Pancreas (tissue), 10 donors: ENCODE data around the gene FBXW2. TPM values are rescaled to one million over a fixed set of nuclear protein-coding genes. Genes with fewer than 3 reads are reported as not detected.

ENCODE experiments used
- ATAC-seq, 4 donors: fragments of 200-7000 bp; cut with Tn5 transposase; one replicate each; pipeline versions ENCODE4 v1.8.0 to v1.9.1; 2020; ENCODE audit warnings: mild to moderate bottlenecking in 4 of 4, moderate library complexity in 4 of 4
- DNase-seq, 6 donors: peaks; one replicate each; pipeline ENCODE4 v3.0.0-alpha.2; 2020
- FAIRE-seq: peaks from 2 replicates; lab custom pipeline; 2012; peaks lifted over from hg19 to GRCh38; lab: Jason Lieb, UNC
- H3K27ac ChIP-seq, 4 donors: fragments of 200-600 bp; sonication (generic); 1 replicate in 3 of 4; 2 replicates in 1 of 4; pipeline versions ENCODE4 v1.5.0 to v1.8.0; 2020
- H3K27me3 ChIP-seq, 4 donors: fragments of 200-600 bp; one replicate each; pipeline ENCODE4 v1.8.0; 2021
- H3K36me3 ChIP-seq, 3 donors: fragments of 200-600 bp; sonication (generic) in 1 of 3; one replicate each; pipeline versions ENCODE4 v1.5.0 to v1.8.0; 2020 to 2021
- H3K4me1 ChIP-seq, 3 donors: fragments of 200-600 bp; one replicate each; pipeline ENCODE4 v1.8.0; 2021
- H3K4me3 ChIP-seq, 4 donors: fragments of 200-600 bp; sonication (generic) in 2 of 4; one replicate each; pipeline versions ENCODE4 v1.5.0 to v1.8.0; 2020 to 2021
- H3K9me3 ChIP-seq, 4 donors: fragments of 200-600 bp; one replicate each; pipeline ENCODE4 v1.8.0; 2021
- WGBS, 2 donors: extraction: QIAGEN DNeasy Blood & Tissue Kit; methylation state at CpG; one replicate each; pipeline ENCODE4 v1.1.7; 2013; 5-methylcytosine and 5-hydroxymethylcytosine counted together
- intact Hi-C, 3 donors: fragments of 100-400 bp; cut with DNase I; formaldehyde crosslinking; loops; one replicate each; pipeline versions ENCODE4 v1.11.1 to v1.14.2; 2022
- polyA plus RNA-seq, 2 donors: library from polyadenylated mRNA; stranded (reverse); fragments of 200-250 nt; gene quantifications; one replicate each; pipeline ENCODE4 v1.2.3, GENCODE V29; 2013
- total RNA-seq, 6 donors: library from RNA; stranded (reverse); fragmentation: NEBNext Ultra II Directional in 4 of 6; extraction: Animal tissue kit (Norgen Biotek cat#: 25700) in 4 of 6; gene quantifications; one replicate each; pipeline versions ENCODE4 v1.2.1 to v1.2.4, GENCODE V29; 2021 to 2023
- TF ChIP-seq, protein P1 (sequence below), 4 donors: fragments of 200-600 bp; sonication (generic) in 3 of 4; IDR thresholded peaks; one replicate each; pipeline versions ENCODE4 v1.5.0 to v1.8.0; 2021; ENCODE audit warnings: antibody characterized with exemption in 4 of 4
- donor health status: healthy with polysubstance abuse.
- donor health status: DM: no; HTN: no; CAD: no; lungs with moderate emphysema.
- donor health status: DM: no; HTN: no; CAD: no.
- donor health status: control.
- donor health status: control.
- donor health status: Bipolar disorder and iron deficiency.
- donor health status: DM: yes; HTN: yes; CAD: no.
- donor health status: DM: no; HTN: no; CAD: no.
- donor health status: DM: no; HTN: no; CAD: no.
- donor health status: DM: yes; HTN: yes; CAD: no.

The FBXW2 gene
- total and polyA plus RNA-seq, 8 donors, result 6.4 to 35.5 (median 21.5) TPM

DNA sequence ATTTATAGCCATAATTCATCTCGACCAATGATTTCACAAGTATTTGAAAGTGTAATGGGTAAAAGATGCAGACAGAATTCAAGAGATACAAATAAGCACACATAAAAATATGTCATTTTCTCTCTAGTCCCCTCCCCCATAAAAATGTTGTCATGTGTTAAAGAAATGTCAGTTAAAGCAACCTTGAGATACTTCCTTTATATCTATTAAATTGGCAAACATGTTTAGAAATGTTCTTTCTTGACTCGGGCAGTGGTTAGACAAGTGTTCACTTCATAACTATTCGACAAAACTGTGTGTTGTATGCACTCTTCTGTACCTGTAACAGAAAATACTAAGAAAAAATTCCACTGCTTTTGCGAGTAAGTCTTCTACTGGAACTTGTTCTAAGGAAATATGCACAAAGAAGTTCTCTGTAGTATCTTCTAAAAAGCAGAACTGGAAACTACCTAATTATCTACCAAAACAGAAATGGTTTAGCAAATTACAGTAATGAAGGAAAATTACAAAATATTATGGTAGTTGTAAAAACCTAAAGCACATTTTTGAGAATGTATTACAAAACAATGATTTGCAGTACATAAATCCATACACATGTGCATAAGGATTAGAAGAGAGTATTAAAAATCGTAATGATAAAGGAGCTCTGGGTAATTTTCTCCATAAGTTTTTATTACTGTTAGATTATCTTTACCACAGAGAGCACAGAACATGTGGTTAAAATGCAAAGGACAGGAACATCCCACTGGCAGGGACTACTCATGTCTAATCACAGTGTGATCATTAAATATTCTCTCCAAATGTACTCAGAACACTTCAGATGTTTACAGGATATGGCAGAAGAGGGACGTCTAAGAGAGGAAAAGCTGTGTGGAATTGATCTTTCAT lies 35.9 kb downstream of the FBXW2 start:
- no peak for DNase-seq
- Histone ChIP-seq H3K27ac (no peak overlapping the region), H3K9me3 (no peaks in the 10 kb centered on the region), H3K4me1 (no peaks in the 10 kb centered on the region), H3K4me3 (no peak overlapping the region), H3K36me3 (peaks cover 0 to 3% (median 0%) of the 10 kb centered on the region in 3 donors), H3K27me3 (no peaks in the 10 kb centered on the region)
- ATAC-seq, result no peak
- TF ChIP-seq, protein P1, sequence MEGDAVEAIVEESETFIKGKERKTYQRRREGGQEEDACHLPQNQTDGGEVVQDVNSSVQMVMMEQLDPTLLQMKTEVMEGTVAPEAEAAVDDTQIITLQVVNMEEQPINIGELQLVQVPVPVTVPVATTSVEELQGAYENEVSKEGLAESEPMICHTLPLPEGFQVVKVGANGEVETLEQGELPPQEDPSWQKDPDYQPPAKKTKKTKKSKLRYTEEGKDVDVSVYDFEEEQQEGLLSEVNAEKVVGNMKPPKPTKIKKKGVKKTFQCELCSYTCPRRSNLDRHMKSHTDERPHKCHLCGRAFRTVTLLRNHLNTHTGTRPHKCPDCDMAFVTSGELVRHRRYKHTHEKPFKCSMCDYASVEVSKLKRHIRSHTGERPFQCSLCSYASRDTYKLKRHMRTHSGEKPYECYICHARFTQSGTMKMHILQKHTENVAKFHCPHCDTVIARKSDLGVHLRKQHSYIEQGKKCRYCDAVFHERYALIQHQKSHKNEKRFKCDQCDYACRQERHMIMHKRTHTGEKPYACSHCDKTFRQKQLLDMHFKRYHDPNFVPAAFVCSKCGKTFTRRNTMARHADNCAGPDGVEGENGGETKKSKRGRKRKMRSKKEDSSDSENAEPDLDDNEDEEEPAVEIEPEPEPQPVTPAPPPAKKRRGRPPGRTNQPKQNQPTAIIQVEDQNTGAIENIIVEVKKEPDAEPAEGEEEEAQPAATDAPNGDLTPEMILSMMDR (IDR thresholded peaks at IDR 0.05), result no peak
- intact Hi-C loops, result loop anchor here in 1 of 3 donors (10.0 kb wide), 1 partner anchor 178 kb away; no protein-coding TSS in a partner anchor
- WGBS, 2 donors, result 48% methylated on average over 6 of the region's 6 CpGs
- FAIRE-seq, result no peak

DNA sequence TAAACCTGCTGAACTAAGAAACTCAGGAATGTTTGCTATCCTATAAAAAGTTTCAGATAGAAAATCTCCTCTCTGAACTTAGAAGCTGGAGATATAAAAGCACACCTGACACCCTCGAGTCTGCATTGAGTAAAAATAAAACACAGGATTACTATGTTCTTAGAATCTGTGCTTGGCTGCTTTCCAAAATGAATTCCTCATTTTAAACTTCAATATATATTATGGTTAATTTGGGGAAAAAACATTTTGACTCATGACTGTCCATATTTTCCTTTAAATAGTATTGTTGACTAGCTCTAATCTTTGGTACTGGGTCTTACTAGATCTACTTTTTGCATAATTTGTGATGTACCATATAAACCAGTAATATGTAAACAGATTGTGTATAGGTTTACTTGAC lies 36.7 kb downstream of the FBXW2 start:
- DNase-seq (no peak), FAIRE-seq (no peak), ATAC-seq (no peak)
- no peaks in the 10 kb centered on the region for H3K9me3 ChIP-seq
- H3K4me1 ChIP-seq, result no peaks in the 10 kb centered on the region
- TF ChIP-seq, protein P1 (IDR thresholded peaks at IDR 0.05), result no peak
- H3K27ac ChIP-seq, result no peak overlapping the region
- no peak overlapping the region for H3K4me3 ChIP-seq
- no peaks in the 10 kb centered on the region for H3K27me3 ChIP-seq
- intact Hi-C loops, result loop anchor here in 1 of 3 donors (10.0 kb wide), 1 partner anchor 178 kb away; no protein-coding TSS in a partner anchor
- peaks cover 0 to 3% (median 0%) of the 10 kb centered on the region in 3 donors for H3K36me3 ChIP-seq
- 3 to 5% methylated on average over 1 of the region's 1 CpG for WGBS, 2 donors

DNA sequence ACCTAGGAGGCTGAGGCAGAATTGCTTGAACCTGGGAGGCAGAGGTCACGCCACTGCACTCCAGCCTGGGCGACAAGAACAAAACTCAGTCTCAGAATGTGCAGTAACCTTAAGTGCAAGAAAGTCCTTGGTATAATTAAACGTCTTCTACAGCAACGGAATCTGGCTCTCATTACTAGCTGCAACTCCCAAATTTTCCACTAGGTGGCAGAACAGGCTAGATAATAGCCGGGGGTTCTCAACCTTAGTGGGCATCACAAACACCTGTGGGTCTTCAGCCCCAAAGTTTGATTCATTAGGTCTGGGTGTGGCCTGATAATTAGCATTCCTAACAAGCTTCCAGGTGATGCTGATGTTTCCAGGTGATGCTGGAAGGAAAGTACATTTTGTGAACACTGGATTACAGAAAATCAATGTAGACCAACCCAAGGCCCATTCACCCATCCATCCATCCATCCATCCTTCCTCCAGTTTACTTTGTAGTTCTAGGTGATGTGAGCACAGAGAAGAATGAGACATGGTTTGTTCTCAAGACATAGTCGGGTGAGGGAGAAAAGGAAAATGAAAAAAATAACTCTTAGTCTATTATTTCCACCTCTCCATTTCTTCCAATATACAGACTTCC lies 37.3 kb downstream of the FBXW2 start:
- DNase-seq, result peak in 3 of 6 donors; percentile 32 to 72 (median 42)
- intact Hi-C loops, result loop anchor here in 1 of 3 donors (10.0 kb wide), 1 partner anchor 179 kb away; no protein-coding TSS in a partner anchor
- TF ChIP-seq, protein P1 (IDR thresholded peaks at IDR 0.05), result peak; percentile 76 to 93 (median 88)
- no peak for FAIRE-seq
- Histone ChIP-seq H3K9me3 (no peaks in the 10 kb centered on the region), H3K4me3 (no peak overlapping the region), H3K36me3 (peaks cover 0 to 2% (median 0%) of the 10 kb centered on the region in 3 donors), H3K27me3 (no peaks in the 10 kb centered on the region), H3K27ac (no peak overlapping the region), H3K4me1 (no peaks in the 10 kb centered on the region)
- ATAC-seq, result peak; percentile 71 to 96 (median 88)
- WGBS, 2 donors, result 8 to 9% methylated on average over 6 of the region's 6 CpGs

DNA sequence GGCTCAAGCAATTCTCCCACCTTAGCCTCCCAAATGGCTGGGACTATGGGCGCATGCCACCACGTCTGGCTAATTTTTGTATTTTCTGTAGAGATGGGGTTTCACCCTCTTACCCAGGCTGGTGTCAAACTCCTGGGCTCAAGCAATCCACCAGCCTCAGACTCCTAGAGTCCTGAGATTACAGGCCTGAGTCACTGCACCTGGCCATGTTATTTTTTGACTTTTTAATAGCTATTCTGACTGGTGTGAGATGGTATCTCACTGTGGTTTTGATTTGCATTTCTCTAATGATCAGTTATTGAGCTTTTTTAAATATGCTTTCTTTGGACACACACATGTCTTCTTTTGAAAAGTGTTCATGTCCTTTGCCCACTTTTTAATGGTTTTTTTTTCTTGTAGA lies 38.2 kb downstream of the FBXW2 start:
- Histone ChIP-seq H3K9me3 (no peaks in the 10 kb centered on the region), H3K36me3 (no peaks in the 10 kb centered on the region), H3K4me3 (no peak overlapping the region), H3K4me1 (no peaks in the 10 kb centered on the region), H3K27me3 (no peaks in the 10 kb centered on the region), H3K27ac (no peak overlapping the region)
- no peak for ATAC-seq
- no peak for DNase-seq
- intact Hi-C loops, result loop anchor here in 1 of 3 donors (10.0 kb wide), 1 partner anchor 180 kb away; no protein-coding TSS in a partner anchor
- no peak for FAIRE-seq
- WGBS, 2 donors, result 94 to 95% methylated on average over 2 of the region's 2 CpGs
- TF ChIP-seq, protein P1 (IDR thresholded peaks at IDR 0.05), result no peak
